ENCODE data around the gene GGA1.

The GGA1 gene

GRCh38 chr22:37674951-37675929 is 66.6 kb downstream of the GGA1 start, which contains the start of gene LGALS1:
Gene LGALS1 (plus strand): TSS chr22:37675636. CDS start chr22:37675703, 67 bp downstream.
- H3K4me3 Mint-ChIP-seq, result peak within 1 kb of the TSS; percentile 80
- no peaks in the 10 kb centered on the region for H3K9me3 Mint-ChIP-seq
- peaks cover 7% of the 10 kb centered on the region for H3K36me3 Mint-ChIP-seq (ENCODE audit: low read depth)
- H3K4me1 Mint-ChIP-seq (ENCODE audit: low read depth), result peaks cover 65% of the 10 kb centered on the region
- H3K27me3 Mint-ChIP-seq, result no peaks in the 10 kb centered on the region
- H3K27ac Mint-ChIP-seq, result peak within 1 kb of the TSS; percentile 86

- Mint-ChIP-seq H3K27ac (peak overlapping the region; percentile 86), H3K4me3 (peak overlapping the region; percentile 80), H3K27me3 (no peaks in the 10 kb centered on the region), H3K36me3 (ENCODE audit: low read depth) (peaks cover 7% of the 10 kb centered on the region), H3K4me1 (ENCODE audit: low read depth) (peaks cover 65% of the 10 kb centered on the region), H3K9me3 (no peaks in the 10 kb centered on the region)
Measured at GRCh38 chr22:37675930-37676735, 67.5 kb downstream of the GGA1 start.

- H3K36me3 Mint-ChIP-seq (ENCODE audit: low read depth), result peaks cover 7% of the 10 kb centered on the region
- no peaks in the 10 kb centered on the region for H3K9me3 Mint-ChIP-seq
- no peaks in the 10 kb centered on the region for H3K27me3 Mint-ChIP-seq
- H3K4me3 Mint-ChIP-seq, result peak overlapping the region; percentile 88
- H3K4me1 Mint-ChIP-seq (ENCODE audit: low read depth), result peaks cover 66% of the 10 kb centered on the region
- peak overlapping the region; percentile 86 for H3K27ac Mint-ChIP-seq
Measured at GRCh38 chr22:37676736-37677492, 68.3 kb downstream of the GGA1 start.

- Mint-ChIP-seq H3K27me3 (no peaks in the 10 kb centered on the region), H3K4me1 (ENCODE audit: low read depth) (peaks cover 60% of the 10 kb centered on the region), H3K9me3 (no peaks in the 10 kb centered on the region), H3K36me3 (ENCODE audit: low read depth) (peaks cover 7% of the 10 kb centered on the region), H3K4me3 (peak overlapping the region; percentile 88), H3K27ac (peak overlapping the region; percentile 86)
Measured at GRCh38 chr22:37677493-37677974, 68.9 kb downstream of the GGA1 start.

GRCh38 chr22:37678372-37678771 is 69.7 kb downstream of the GGA1 start:
- Mint-ChIP-seq H3K4me3 (peak overlapping the region; percentile 88), H3K27me3 (no peaks in the 10 kb centered on the region), H3K4me1 (ENCODE audit: low read depth) (peaks cover 51% of the 10 kb centered on the region), H3K36me3 (ENCODE audit: low read depth) (peaks cover 7% of the 10 kb centered on the region), H3K27ac (peak overlapping the region; percentile 65), H3K9me3 (no peaks in the 10 kb centered on the region)

DNA sequence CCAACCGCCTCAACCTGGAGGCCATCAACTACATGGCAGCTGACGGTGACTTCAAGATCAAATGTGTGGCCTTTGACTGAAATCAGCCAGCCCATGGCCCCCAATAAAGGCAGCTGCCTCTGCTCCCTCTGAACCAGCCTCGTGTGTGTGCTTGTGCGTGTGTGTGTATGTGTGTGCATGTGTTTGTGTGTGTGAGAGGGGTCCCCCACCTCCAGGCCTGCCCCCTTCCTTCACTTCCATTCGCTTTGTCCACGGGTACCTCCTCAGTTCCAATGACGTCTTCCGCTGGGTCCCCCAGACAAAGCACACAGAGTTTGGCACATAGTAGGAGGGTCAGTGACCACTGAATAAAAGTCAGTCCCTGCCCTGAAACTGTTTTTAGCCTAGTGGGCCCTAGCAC is 71.0 kb downstream of the GGA1 start:
- Mint-ChIP-seq H3K4me3 (no peak overlapping the region), H3K36me3 (ENCODE audit: low read depth) (peaks cover 7% of the 10 kb centered on the region), H3K27me3 (no peaks in the 10 kb centered on the region), H3K4me1 (ENCODE audit: low read depth) (peaks cover 41% of the 10 kb centered on the region), H3K9me3 (no peaks in the 10 kb centered on the region), H3K27ac (no peak overlapping the region)

DNA sequence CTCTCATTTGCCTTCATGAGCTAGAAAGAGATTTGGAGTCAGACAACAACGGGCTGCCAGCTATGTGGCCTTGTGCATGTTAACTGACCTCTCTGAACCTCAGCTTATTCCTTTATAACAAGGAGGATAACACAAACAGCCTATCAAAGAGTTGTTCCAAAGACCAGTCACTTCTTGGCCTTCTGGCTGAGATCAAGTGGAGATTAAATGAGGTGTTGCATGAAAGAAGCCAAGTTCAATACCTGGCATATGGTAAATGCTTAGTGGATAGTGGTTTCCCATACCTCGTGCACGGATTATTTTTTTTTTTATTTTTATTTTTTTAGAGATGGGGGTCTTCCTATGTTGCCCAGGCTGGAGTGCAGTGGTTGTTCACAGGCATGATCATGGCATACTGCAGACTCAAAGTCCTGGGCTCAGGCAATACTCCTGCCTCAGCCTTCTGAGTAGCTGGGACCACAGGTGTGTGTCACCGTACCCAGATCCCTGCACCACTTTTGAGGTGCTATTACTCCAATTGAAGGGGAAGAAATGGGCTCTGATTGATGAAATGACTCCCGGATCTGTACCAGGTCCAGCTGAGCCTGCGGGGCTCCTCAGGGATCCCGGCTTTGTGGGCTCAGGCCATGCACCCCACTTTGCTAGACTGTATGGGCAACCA is 71.7 kb downstream of the GGA1 start:
- Mint-ChIP-seq H3K36me3 (ENCODE audit: low read depth) (peaks cover 7% of the 10 kb centered on the region), H3K27ac (no peak overlapping the region)

GRCh38 chr22:37681001-37681424 is 72.4 kb downstream of the GGA1 start:
- H3K9me3 Mint-ChIP-seq, result no peaks in the 10 kb centered on the region
- H3K27ac Mint-ChIP-seq, result no peak overlapping the region
- H3K27me3 Mint-ChIP-seq, result no peaks in the 10 kb centered on the region
- H3K4me1 Mint-ChIP-seq (ENCODE audit: low read depth), result peaks cover 30% of the 10 kb centered on the region
- H3K36me3 Mint-ChIP-seq (ENCODE audit: low read depth), result peaks cover 7% of the 10 kb centered on the region
- no peak overlapping the region for H3K4me3 Mint-ChIP-seq

More for the DNA sequence above, 71.7 kb downstream of the GGA1 start:
- Mint-ChIP-seq H3K4me3 (no peak overlapping the region), H3K4me1 (ENCODE audit: low read depth) (peaks cover 35% of the 10 kb centered on the region), H3K27me3 (no peaks in the 10 kb centered on the region), H3K9me3 (no peaks in the 10 kb centered on the region)

GRCh38 chr22:37681556-37682049 is 73.0 kb downstream of the GGA1 start:
- H3K36me3 Mint-ChIP-seq (ENCODE audit: low read depth), result peaks cover 7% of the 10 kb centered on the region
- peaks cover 27% of the 10 kb centered on the region for H3K4me1 Mint-ChIP-seq (ENCODE audit: low read depth)
- no peaks in the 10 kb centered on the region for H3K27me3 Mint-ChIP-seq
- H3K9me3 Mint-ChIP-seq, result no peaks in the 10 kb centered on the region
- H3K27ac Mint-ChIP-seq, result no peak overlapping the region
- no peak overlapping the region for H3K4me3 Mint-ChIP-seq

All from stimulated activated naive CD8-positive, alpha-beta T cell treated with anti-CD3 and anti-CD28 coated beads, Interleukin-15, Interleukin-2, amounts not matched to agents 100 ng/mL and 50 ng/mL, for 24 hours (primary cell).